ENCODE results near the gene CNOT6. TPM values are rescaled to one million over a fixed set of nuclear protein-coding genes. Genes with fewer than 3 reads are reported as not detected.

Gene CNOT6
- total RNA-seq, 1 experiment from 2014 or later, result 32.8 TPM

- CTCF ChIA-PET, result interaction anchor here (0.7 kb wide), 1 partner anchor 77 kb away, joined by 5 read pairs; no protein-coding TSS in a partner anchor
- DNase-seq (ENCODE audit: low read depth, low spot score) (no peak), ATAC-seq (no peak)
- no peak for TF ChIP-seq CTCF (IDR thresholded peaks at IDR 0.05)
- TF ChIP-seq REST (IDR thresholded peaks at IDR 0.05; ENCODE audit: insufficient read depth in 1 of 2, low read depth in 2 of 2, low read length in 1 of 2), result no peak
- no peak for TF ChIP-seq TCF7L2 (IDR thresholded peaks at IDR 0.05; ENCODE audit: low read depth, low read length)
- no peak for TF ChIP-seq POLR2AphosphoS5 (IDR thresholded peaks at IDR 0.05; ENCODE audit: low read depth, low read length)
- TF ChIP-seq SIN3A (IDR thresholded peaks at IDR 0.05; ENCODE audit: borderline replicate concordance, insufficient read depth, low read depth, low read length), result no peak
- POLR2A ChIA-PET, result no interaction called here
- H3K36me3 ChIP-seq (ENCODE audit: control insufficient read depth, insufficient read depth, low read length), result no peaks in the 10 kb centered on the region
- no TSS peak for BruUV-seq (replicated peaks)
- no peaks in the 10 kb centered on the region; the same call in 1 of the 2 replicates for H3K4me1 ChIP-seq (ENCODE audit: control insufficient read depth, insufficient read depth, low read length)
- no peak overlapping the region for H3K27ac ChIP-seq (ENCODE audit: low read length)
- H3K27me3 ChIP-seq (ENCODE audit: control insufficient read depth, insufficient read depth, low read length), result no peaks in the 10 kb centered on the region
- intact Hi-C loops (cut with micrococcal nuclease; ENCODE audit: unreplicated experiment), result no loop called here
- H3K4me3 ChIP-seq (ENCODE audit: low read depth in 2 of 2, low read length in 2 of 2), result no peak overlapping the region
- in situ Hi-C loops (cut with HindIII; ENCODE audit: low pct_unique_long_range_greater_than_20kb, low sequenced_read_pairs), result no loop called here
- no peaks in the 10 kb centered on the region for H3K9me3 ChIP-seq (ENCODE audit: control insufficient read depth, insufficient read depth, low read depth, low read length)
These were observed 31.2 kb downstream of the CNOT6 start for GRCh38 chr5:180525399-180525798.

- Histone ChIP-seq H3K4me1 (ENCODE audit: control insufficient read depth, insufficient read depth, low read length) (no peaks in the 10 kb centered on the region; the same call in 1 of the 2 replicates), H3K27ac (ENCODE audit: low read length) (no peak overlapping the region), H3K27me3 (ENCODE audit: control insufficient read depth, insufficient read depth, low read length) (no peaks in the 10 kb centered on the region), H3K36me3 (ENCODE audit: control insufficient read depth, insufficient read depth, low read length) (no peaks in the 10 kb centered on the region), H3K4me3 (ENCODE audit: low read depth in 2 of 2, low read length in 2 of 2) (no peak overlapping the region), H3K9me3 (ENCODE audit: control insufficient read depth, insufficient read depth, low read depth, low read length) (no peaks in the 10 kb centered on the region)
- ChIA-PET POLR2A (no interaction called here), CTCF (interaction anchor here (0.6 kb wide), 1 partner anchor 783 kb away, joined by 9 read pairs; no protein-coding TSS in a partner anchor)
- no peak for DNase-seq (ENCODE audit: low read depth, low spot score)
- TF ChIP-seq TCF7L2 (IDR thresholded peaks at IDR 0.05; ENCODE audit: low read depth, low read length), result no peak
- in situ Hi-C loops (cut with HindIII; ENCODE audit: low pct_unique_long_range_greater_than_20kb, low sequenced_read_pairs) (no loop called here), intact Hi-C loops (cut with micrococcal nuclease; ENCODE audit: unreplicated experiment) (no loop called here)
- no TSS peak for BruUV-seq (replicated peaks)
- no peak for ATAC-seq
These were observed 32.1 kb downstream of the CNOT6 start for GRCh38 chr5:180526269-180526668.

- H3K27me3 ChIP-seq (ENCODE audit: control insufficient read depth, insufficient read depth, low read length), result no peaks in the 10 kb centered on the region
- POLR2A ChIA-PET, result no interaction called here
- intact Hi-C loops (cut with micrococcal nuclease; ENCODE audit: unreplicated experiment) (no loop called here), in situ Hi-C loops (cut with HindIII; ENCODE audit: low pct_unique_long_range_greater_than_20kb, low sequenced_read_pairs) (no loop called here)
- no peaks in the 10 kb centered on the region for H3K9me3 ChIP-seq (ENCODE audit: control insufficient read depth, insufficient read depth, low read depth, low read length)
- peaks cover 2% of the 10 kb centered on the region; the same call in 1 of the 2 replicates for H3K36me3 ChIP-seq (ENCODE audit: control insufficient read depth, insufficient read depth, low read length)
- no TSS peak for BruUV-seq (replicated peaks)
- H3K4me1 ChIP-seq (ENCODE audit: control insufficient read depth, insufficient read depth, low read length), result no peaks in the 10 kb centered on the region; the same call in 1 of the 2 replicates
- DNase-seq (ENCODE audit: low read depth, low spot score), result no peak
- no peak for ATAC-seq
- no peak overlapping the region for H3K4me3 ChIP-seq (ENCODE audit: low read depth in 2 of 2, low read length in 2 of 2)
- CTCF ChIA-PET, result no interaction called here
- H3K27ac ChIP-seq (ENCODE audit: low read length), result no peak overlapping the region
- no peak for TF ChIP-seq CTCF (IDR thresholded peaks at IDR 0.05)
- TF ChIP-seq POLR2AphosphoS5 (IDR thresholded peaks at IDR 0.05; ENCODE audit: low read depth, low read length), result no peak
- TF ChIP-seq SIN3A (IDR thresholded peaks at IDR 0.05; ENCODE audit: borderline replicate concordance, insufficient read depth, low read depth, low read length), result no peak
- no peak for TF ChIP-seq REST (IDR thresholded peaks at IDR 0.05; ENCODE audit: insufficient read depth in 1 of 2, low read depth in 2 of 2, low read length in 1 of 2)
- no peak for TF ChIP-seq TCF7L2 (IDR thresholded peaks at IDR 0.05; ENCODE audit: low read depth, low read length)
These were observed 33.5 kb downstream of the CNOT6 start for GRCh38 chr5:180527659-180528058.
